Measurements from ENCODE around the gene SHISA8.

The SHISA8 gene

DNA sequence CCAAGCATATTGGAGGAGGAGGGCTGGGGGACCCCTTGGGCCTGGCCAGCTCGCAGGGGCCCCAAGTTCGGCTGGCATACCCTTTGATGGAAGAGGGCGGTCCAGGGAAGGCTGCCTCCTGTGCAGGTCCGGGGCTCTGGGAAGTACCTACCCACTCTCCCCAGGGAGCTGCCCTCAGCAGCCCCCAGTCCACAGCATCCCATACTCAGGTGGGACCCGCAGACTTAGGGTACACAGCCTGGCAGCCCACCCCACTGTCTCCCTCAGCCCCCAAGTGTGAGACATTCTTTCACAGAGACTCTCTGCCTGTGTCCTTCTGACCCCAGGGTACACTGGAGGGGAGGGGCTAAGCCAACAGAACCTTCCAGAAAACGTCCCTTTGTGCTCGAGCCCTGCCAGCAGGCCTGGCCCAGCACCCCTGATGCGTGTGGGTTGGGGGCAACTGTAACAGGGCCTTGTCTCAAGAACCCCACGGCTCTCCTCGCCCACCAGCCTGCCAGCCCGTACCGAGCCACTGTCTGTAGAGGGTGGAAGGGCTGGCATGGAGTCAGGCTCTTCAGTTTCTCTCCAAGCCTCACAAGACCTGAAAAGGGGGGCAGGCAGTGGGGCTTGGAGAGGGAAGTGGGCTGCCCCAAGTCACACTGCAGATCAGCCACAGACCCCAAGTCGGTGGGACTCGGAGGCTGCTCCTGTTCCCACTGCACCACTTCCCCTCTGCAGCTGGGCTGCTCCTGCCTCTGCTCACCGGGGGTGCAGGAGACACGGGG is 18.7 kb upstream of the SHISA8 start:
- DNase-seq = no peak

DNA sequence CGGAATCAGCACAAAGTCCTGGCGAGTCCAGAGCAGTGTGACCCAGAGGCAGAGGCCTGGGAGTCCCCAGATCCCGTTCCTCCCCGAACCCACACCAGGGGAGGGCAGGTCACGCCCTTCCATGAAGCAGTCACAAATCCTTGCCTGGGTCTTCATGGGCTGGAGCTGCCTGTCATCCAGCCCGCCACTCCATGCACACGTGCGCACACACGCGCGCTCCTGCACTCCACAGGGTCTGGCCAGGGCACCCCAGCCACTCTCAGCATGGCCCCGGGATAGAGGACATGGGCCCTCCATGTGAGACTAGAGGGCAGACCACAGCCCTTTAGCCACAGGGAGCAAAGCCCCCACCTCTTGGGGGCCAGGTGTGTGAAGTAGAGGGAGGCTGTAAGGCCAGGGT is 17.5 kb upstream of the SHISA8 start:
- DNase-seq = no peak

DNA sequence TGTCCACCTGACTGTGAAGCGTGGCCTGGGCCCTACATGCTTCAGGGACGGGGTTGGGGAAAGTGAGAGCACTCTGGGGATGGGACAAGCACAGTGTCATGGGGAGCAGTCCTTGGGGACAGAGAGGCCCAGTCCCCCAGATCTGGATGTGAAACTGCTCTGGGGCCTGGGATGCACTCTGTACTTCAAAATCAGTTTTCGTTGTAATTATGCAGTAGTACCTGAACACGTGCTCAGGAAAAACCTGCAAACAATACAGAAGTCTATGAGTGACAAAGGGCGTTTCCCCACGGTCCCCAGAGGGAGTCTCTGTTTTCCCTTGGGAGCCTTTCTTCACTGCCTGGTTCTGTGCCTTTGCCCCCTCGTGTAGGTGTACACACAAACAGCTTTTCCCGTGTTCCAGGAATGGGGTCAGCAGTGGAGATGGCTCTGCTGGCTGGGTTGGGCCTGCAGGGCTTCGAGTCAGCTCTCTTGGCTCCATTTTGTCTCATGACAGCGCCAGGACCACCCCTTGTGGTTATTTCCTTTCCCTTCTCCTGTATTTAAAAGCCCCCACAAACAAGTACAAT is 16.9 kb upstream of the SHISA8 start:
- DNase-seq = peak; percentile 69

DNA sequence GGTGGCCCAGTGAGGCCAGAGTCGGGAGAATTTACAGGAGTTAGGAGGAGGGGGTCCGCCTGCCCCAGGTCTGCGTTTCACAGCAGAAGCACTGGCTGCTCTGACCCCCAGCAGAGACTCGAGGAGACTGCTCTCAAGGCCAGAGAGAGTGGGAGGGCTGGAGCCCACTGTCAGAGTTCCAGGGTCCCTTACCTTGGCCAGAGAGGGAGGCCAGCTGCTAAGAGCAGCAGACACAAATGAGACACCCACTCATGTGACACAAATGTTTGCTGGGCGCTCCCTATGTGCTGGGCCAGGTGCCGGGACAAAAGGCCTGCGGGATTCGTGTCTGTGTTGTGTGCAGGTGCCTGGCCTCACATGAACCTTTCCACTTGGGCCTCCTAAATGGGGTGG is 14.5 kb upstream of the SHISA8 start:
- peak; percentile 30 for DNase-seq

DNA sequence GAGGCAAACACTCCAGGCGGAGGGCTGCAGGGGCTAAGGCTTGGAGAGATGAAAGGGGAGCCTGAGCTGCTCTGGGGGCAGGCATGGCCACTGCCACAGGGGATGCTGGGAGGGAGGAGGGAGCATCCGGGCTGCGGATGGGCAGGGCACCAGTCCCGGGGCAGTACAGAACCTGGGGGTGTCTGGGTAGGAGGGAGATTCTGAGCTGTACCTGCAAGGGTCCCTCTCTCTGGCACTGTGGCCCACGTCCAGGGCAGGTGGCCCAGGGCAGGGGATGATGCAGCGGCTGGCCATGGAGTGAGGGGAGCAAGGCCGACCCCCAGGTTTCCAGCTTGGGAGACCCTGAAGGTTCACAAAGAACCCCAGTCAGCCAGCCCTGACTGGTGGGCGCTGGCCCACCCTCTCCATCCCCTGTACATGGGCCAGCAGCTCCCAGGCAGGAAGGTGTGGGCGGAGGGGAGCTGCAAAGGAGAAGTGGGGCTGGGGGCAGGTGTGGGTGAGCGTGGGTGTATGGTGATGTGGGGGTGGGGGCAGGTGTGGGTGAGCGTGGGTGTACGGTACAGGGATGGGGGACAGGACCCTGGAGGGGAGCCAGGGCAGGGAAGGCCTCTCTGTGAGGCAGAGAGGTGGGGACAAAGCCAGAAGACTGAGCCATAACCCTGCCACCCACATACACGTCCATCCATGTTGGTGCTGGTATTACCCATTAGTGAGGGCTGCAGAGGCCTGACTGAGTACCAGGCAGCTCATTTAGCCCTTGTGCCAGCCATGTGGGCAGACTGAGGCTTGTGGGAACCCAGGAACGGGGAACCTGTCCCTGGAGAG is 13.9 kb upstream of the SHISA8 start:
- DNase-seq = no peak

DNA sequence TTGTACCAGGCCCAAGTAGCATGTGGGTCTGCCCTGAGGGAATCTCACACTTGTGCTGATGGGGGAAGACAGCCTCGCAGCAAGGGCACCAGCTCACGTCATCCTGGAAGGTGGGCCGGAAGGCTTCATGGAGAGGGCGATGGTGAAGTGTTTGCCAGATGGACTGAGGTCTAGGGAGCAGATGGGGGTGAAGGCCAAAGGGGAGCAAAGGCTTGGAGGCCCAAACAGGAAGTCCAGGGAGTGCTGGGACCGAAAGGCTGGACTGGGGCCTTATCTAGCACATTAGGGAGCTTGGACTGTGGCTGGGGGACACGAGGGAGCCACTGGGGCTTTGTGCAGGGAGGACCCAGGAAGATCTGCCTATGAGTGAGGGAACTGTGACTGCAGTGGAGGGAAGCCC is 12.9 kb upstream of the SHISA8 start:
- no peak for DNase-seq

DNA sequence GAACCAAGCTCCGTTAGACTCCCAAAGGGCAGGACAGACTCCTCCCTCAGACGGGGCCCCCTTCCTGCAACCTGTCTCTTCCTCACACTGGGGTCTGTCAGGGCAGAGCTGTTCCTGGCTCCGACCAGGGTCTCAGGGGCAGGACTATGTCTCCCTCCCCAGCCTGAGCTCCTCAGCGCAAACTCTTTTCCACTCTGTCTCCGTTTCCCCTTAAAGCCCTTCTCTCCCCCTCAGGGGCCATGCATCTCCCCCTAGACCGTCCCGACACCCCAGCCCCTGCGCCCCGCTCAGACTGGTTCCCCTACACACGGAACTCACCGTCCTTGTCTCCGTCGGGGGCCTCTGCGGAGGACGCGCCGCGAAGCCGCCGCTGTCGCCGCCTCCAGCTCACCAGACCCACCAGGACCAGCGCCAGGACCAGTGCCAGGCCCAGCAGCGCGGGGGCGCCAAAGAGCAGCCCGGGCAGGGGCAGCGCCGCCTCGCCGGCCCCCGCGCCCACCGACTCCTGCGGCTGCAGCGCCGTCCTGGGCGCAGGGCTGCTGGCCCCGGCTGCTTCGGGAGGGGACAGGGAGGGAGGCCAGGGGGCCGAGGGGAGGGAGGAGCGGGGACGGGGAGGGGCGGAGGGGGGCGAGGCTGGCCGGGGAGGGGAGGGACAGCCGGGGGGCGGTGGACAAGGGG is 11.0 kb upstream of the SHISA8 start:
- peak; percentile 76 for DNase-seq

DNA sequence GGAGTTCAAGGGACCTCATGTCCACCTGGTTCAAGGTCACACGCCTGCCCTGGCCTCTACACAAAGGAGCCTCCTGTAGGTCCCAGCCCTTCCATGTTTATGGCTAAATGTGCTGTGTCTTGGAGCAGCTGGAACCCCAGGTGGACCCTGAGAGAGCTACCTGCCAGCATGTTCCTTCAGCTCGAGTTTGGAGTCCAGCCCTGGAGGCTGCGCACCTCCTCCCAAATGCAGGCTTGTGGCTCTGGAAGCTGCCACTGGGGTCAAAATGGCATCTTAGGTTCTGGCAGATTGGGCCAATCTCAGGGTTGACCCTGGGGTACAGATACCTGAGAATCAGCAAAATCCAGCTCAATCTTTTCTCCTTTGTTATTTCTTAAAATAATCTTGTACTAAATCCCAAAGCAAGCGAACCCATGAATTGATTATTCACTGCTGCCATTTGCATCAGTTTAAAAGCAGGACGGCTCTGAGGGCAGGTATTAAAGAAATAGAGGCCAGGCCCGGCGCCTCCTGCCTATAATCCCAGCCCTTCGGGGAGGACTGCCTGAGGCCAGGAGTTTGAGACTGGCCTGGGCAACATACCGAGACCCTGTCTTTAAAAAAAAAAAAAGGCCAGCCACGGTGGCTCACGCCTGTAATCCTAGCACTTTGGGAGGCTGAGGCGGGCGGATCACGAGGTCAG is 8.9 kb upstream of the SHISA8 start:
- no peak for DNase-seq

DNA sequence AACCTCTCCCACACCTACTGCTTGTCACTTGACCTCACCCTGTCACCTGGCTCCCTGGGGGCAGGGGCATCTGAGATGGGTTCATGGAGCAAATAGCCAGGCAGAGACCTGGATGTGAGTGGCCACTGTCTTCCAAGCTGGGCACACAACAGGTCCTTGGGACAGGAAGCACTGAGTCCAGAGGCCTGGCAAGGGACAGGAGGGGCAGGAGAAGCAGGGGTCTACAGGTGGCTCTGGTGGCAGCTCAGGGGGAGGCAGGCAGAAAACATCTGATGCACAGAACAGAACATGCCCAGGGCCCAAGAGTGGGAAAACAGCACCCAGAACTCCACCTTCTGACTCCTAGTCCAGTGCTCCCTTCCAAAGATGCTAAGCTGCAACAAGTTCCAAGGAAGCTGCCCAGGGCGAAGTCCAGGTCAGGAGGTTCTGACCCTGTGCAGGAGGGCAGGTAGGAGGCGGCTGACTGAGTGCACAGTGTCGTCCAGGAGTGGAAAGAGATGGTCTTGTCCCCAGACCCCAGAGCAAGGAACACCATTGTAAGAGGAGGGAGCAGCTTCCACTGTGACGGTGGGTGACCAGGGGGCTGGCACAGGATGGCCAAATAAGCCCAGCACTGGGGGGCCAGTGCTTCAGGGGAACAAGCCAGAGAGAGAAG is 8.2 kb upstream of the SHISA8 start:
- DNase-seq = no peak

DNA sequence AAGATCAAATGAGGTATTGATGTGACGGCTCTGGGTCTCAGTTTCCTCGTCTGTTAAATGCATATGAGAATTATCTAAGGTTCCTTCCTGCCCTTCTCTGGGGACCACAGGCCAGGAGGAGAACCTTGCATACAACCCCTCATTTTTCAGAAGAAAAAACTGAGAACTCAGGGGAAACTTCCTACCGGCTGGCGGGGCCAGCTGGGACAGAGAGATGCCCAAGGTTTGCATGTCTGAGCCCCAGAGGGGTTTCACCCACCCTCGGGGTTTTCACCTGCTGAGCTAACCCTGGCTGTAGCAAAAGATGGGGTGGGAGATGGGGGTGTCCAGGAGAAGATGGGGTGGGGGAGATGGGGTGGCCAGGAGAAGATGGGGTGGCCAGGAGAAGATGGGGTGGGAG is 7.5 kb upstream of the SHISA8 start:
- no peak for DNase-seq

DNA sequence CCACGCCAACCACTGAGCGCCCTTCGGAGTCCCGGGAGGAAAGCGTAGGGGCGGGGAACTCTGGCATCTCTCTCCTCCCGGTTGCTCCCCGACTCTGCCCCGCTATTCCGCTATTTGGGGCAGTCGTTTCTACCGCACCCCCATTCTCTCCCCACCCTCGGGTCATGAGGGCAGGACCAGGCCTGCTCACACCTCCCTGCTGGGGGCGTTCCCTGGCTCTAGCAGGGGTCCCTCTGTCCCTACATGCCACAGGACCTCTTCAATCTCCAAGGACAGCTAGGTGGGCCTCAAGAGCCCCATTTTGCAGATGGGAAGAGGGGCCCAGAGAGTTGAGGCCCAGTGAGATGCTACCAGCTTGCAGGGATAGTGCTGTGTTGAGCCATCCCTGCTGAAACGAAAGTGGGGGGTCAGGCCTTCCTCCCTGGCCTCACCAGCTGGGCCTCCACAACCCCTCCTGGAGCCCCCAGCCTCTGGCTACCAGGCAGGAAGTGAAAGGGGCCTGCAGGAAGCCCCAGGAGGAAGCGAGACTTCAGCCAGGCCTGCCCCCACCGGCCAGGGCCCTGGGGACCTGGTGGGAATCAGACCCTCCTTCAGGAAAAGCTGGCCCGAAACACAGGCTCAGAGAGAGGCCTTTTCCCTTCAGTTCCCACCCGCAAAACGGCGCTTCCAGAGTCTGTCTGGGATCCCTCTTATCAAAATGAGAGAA is 5.5 kb upstream of the SHISA8 start:
- no peak for DNase-seq

DNA sequence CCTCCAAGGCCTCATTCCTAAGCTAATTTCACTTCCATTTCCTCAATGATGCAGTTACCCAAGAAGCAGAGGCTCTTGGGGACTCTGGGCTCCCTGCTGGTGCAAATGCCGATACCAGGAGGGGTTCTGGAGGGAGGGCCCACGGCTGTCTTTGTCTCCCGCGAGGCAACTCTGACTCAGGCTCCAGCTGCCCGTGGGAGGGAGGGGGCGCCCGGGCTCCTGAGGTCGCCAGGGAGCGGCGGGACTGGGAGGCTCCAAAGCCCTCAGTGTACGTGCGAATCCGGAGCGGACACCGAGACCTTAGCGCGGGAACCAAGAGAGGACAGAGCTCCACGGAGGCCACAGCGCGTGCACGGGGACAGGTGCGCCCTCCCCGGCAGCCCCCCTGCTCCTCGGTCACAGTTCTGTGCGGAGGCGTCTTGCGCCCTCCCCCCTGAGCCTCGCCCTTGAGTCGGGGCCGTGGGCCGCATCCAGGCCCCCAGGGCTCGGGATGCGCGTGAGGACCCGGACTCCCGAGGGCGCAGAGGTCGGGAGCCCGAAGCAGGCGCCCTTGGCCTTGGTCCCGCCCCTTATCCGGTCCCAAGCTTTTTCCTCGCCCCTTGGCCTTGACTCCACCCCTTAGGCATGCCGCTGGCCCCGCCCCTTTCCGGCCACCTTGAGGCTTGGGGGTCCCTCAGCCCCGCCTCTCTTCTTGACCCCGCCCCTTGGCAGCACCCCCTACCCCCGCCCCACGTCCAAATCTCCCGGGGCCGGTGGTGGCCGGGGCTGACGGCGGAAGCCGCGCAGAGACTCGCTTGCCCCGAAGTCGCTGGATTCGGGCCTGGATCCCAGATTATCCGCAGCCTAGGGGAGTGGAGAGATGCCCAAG is 4.7 kb upstream of the SHISA8 start:
- peak; percentile 29 for DNase-seq

DNA sequence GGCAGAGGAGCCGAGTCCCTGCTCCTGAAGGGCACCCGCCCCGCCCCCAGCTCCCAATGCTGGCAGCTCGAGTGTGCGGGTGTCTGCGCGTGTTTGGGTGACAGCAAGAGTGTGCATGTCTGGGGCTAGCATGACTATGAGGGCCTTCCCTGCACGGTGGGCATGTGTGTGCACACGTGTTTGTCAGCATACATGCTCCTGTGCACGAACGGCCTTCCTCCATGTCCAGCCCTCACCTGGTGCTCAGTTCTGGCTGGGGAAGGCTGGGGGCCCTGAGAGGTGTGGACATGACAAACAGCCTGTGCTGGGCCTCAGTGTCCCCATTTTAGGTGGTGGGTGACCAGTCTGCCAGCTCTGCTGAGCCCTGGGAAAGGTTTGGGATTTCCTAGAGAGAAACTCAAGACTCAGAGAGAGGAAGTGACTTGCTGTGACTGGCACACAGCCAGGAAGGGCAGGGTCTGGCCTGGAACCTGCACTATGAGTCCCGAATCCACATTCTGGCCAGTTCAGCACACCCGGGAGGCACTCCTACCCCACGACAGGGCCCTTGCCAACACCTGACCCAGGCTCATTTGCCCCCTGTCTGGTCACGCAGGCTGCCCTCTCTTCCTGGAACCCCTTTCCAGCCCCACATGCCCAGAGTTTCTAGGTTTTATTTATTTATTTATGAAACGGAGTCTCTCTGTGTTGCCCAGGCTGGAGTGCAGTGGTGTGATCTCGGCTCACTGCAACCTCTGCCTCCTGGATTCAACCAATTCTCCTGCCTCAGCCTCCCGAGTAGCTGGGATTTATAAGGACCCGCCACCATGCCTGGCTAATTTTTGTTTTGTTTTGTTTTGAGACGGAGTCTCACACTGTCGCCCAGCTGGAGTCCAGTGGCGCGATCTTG is 3.3 kb upstream of the SHISA8 start:
- peak; percentile 10 for DNase-seq

DNA sequence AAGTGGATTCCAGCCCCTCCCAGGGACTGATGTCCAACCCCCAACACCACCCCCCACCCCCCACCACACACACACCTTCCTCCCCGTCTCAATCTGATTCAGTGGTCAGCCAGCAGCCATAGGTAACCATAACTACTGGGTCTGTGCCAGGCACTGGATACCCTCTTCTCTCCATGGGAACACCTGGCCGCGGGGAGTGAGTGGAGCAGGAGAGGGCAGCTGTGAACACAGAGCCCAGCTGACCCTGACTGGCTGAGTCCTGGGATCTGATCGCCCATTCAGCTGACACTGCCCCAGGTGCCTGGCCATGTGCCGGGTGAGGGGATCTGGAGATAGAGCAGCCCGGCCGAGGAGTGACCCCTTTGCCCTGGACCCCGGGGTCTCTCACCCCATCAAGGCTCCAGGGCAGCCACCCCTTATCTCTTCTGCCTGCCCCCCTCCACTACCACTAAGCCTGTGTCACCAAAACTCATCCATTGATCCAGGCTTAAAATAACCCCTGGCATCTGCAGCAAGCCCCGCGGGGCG is 2.6 kb upstream of the SHISA8 start:
- DNase-seq = no peak

DNA sequence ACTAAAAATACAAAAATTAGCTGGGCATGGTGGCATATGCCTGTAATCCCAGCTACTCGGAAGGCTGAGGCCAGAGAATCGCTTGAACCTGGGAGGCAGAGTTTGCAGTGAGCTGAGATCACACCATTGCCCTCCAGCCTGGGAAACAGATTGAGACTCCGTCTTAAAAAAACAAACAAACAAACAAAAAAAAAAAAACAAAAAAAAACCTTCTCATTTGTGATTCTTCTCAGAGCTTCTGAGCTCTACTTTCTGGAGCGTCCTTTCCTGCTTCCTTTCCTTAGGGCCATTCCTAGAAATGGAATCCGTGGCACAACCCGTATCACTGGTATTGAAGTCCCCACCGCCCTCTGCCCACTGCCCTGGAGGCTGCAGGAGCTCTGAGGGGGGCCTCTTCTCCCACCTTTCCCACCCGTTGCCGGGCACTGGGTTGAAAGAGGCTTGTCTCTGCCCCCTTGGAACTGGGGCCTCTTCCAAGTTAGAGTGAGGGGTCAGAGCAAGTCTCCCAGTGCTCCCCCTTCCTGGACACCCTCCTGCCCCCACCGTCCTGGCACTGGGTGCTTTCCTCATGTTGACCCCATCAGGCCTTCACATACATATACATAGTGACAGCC is 2.0 kb upstream of the SHISA8 start:
- no peak for DNase-seq

DNA sequence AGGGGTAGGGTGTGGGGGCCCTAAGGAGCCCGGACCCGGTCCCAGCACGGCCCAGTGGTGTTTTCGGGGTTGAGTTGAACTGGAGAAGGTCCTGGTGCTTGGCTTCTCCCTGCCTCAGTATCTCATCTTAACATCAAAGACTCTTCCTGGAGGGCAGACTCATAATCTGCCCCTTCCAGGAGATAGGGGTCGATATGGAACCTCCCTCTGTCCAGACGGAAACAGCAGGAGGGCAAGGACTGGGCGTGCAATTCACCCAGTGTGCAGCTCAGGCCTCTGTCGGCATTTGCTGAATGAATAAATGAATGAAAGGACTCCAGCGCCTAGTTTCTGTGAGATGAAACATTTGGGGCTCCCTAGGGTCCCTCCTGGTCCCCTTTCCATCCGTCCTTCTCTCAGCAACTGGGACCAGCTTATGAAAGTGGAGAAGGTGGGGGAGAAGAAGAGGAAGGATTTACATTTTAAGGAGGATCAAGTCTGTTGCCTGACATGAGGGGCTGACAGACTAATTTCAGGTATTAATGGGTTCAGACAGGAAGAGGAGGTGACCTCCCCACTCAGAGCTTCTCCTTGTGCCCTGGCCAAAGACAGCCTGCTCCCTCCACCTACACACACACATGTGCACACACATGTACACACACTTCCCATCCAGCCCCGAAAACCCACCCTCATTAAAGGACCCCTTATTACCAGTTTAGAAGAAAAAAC is 1.1 kb upstream of the SHISA8 start:
- no peak for DNase-seq

DNA sequence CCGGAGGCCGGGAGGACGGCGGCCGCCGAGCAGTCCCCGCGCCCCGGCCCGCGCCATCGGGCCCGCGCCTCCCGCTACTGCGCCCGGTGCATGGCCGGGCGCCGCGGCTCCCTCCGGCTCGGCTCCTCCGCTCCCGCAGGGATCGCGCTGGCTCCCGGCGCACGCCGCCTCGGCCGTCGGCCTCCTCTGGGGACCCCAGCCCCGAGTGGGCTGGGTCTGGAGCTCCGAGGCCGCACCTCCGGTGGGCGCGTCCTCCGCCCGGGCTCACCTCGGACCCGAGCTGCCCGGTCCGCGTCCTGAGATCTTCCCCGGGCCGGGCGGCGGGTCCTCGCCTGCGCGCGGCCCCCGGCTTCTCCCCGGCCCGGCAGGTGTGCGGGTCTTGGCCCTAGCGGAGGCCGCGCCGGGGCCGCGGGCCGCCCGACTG is 251 bp downstream of the SHISA8 start:
- no peak for DNase-seq
